Progenitor cell of endocrine pancreas (in vitro differentiated cells): Measurements from ENCODE around the gene PPFIA3. TPM values are rescaled to one million over a fixed set of nuclear protein-coding genes. Genes with fewer than 3 reads are reported as not detected.
"Not testable (repeated sequence)": the region's sequence is repeated elsewhere in the genome, so short reads cannot be mapped to it uniquely, and the experiment has no call there.

Experiments used
- DNase-seq: peaks from one replicate; pipeline ENCODE4 v3.0.0; 2021; ENCODE audit warnings: low spot score; ENCODE audit not compliant: unreplicated experiment
- H3K27ac Mint-ChIP-seq: 2 replicates; pipeline ENCODE4 v1.8.0; 2021; ENCODE audit warnings: mild to moderate bottlenecking, moderate library complexity, mixed read lengths
- H3K27me3 Mint-ChIP-seq: 2 replicates; pipeline ENCODE4 v1.8.0; 2021; ENCODE audit warnings: mixed read lengths
- H3K36me3 Mint-ChIP-seq: 2 replicates; pipeline ENCODE4 v1.8.0; 2022; ENCODE audit warnings: mixed read lengths; ENCODE audit not compliant: insufficient read depth
- H3K4me1 Mint-ChIP-seq: 2 replicates; pipeline ENCODE4 v1.8.0; 2021; ENCODE audit warnings: low read depth, mixed read lengths
- H3K4me3 Mint-ChIP-seq: 2 replicates; pipeline ENCODE4 v1.8.0; 2021; ENCODE audit warnings: low read depth, mild to moderate bottlenecking, moderate library complexity, mixed read lengths
- H3K9me3 Mint-ChIP-seq: 2 replicates; pipeline ENCODE4 v1.8.0; 2021; ENCODE audit warnings: low read depth, mixed read lengths
- CTCF ChIP-seq: fragments of 200-600 bp; sonication (generic); IDR thresholded peaks from one replicate; pipeline ENCODE4 v1.5.0; 2021; ENCODE audit warnings: antibody characterized with exemption, mild to moderate bottlenecking; ENCODE audit not compliant: unreplicated experiment
- total RNA-seq: library from RNA; stranded (reverse); gene quantifications from 2 replicates; pipeline ENCODE4 v1.2.1, GENCODE V29; 2021

Gene PPFIA3
- total RNA-seq, 1 donor from 2014 or later = 6.7 TPM

GRCh38 chr19:49173198-49173597 is 53.9 kb downstream of the PPFIA3 start:
- TF ChIP-seq CTCF = no peak

GRCh38 chr19:49180659-49181058 is 61.3 kb downstream of the PPFIA3 start:
- peaks cover 13% of the 10 kb centered on the region for H3K36me3 Mint-ChIP-seq
- H3K4me1 Mint-ChIP-seq = no peaks in the 10 kb centered on the region
- no peak for DNase-seq
- H3K9me3 Mint-ChIP-seq = peaks cover 4% of the 10 kb centered on the region
- no peak for TF ChIP-seq CTCF
- H3K27me3 Mint-ChIP-seq = peaks cover 20% of the 10 kb centered on the region
- no peak overlapping the region for H3K4me3 Mint-ChIP-seq
- H3K27ac Mint-ChIP-seq = no peak overlapping the region

More at GRCh38 chr19:49173198-49173597, 53.9 kb downstream of the PPFIA3 start:
- no peak overlapping the region for H3K27ac Mint-ChIP-seq
- H3K27me3 Mint-ChIP-seq = peaks cover 20% of the 10 kb centered on the region
- H3K4me3 Mint-ChIP-seq = no peak overlapping the region
- H3K9me3 Mint-ChIP-seq = no peaks in the 10 kb centered on the region
- H3K4me1 Mint-ChIP-seq = peaks cover 4% of the 10 kb centered on the region
- H3K36me3 Mint-ChIP-seq = peaks cover 2% of the 10 kb centered on the region
- no peak for DNase-seq

- not testable (repeated sequence) for H3K4me1 Mint-ChIP-seq, H3K9me3 Mint-ChIP-seq, DNase-seq, H3K27ac Mint-ChIP-seq, H3K4me3 Mint-ChIP-seq
- Mint-ChIP-seq H3K27me3 (peaks cover 19% of the 10 kb centered on the region), H3K36me3 (peaks cover 12% of the 10 kb centered on the region)
Observed at GRCh38 chr19:49182010-49182847, 62.9 kb downstream of the PPFIA3 start.

GRCh38 chr19:49182848-49183375 is 63.6 kb downstream of the PPFIA3 start:
- no peaks in the 10 kb centered on the region for H3K4me1 Mint-ChIP-seq
- peaks cover 4% of the 10 kb centered on the region for H3K9me3 Mint-ChIP-seq
- peaks cover 12% of the 10 kb centered on the region for H3K36me3 Mint-ChIP-seq
- TF ChIP-seq CTCF = no peak
- H3K4me3 Mint-ChIP-seq = no peak overlapping the region
- DNase-seq = no peak
- no peak overlapping the region for H3K27ac Mint-ChIP-seq
- peaks cover 24% of the 10 kb centered on the region for H3K27me3 Mint-ChIP-seq

GRCh38 chr19:49186108-49186507 is 66.8 kb downstream of the PPFIA3 start:
- Mint-ChIP-seq H3K9me3 (peaks cover 4% of the 10 kb centered on the region), H3K4me3 (no peak overlapping the region), H3K36me3 (peaks cover 21% of the 10 kb centered on the region), H3K4me1 (no peaks in the 10 kb centered on the region), H3K27me3 (peaks cover 11% of the 10 kb centered on the region), H3K27ac (no peak overlapping the region)
- DNase-seq = no peak
- TF ChIP-seq CTCF = no peak
